GM12891 (cell line): Measurements from ENCODE around the gene TLK1.

ENCODE experiments used
- POLR2A ChIP-seq: IDR thresholded peaks from 2 replicates; pipeline ENCODE4 v1.6.1; 2011; ENCODE audit warnings: low read depth, low read length, control low read depth
- POLR2AphosphoS5 ChIP-seq: IDR thresholded peaks from 2 replicates; pipeline ENCODE4 v1.6.1; 2011; ENCODE audit warnings: low read depth, low read length, control low read depth

DNA sequence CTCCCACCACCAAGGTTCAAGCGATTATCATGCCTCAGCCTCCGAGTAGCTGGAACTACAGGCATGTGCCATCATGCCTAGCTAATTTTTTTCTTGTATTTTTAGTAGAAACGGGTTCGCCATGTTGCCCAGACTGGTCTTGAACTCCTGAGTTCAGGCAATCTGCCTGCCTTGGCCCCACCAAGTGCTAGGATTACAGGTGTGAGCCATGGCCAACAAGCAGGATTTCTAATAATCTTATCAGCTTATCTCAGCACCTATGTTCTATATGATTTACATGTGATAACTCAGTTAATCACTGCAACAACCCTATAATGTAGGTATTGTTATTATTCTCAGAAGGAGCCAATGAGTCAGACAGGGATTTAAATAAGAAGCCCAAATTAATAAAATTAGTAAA lies 151.3 kb downstream of the TLK1 start:
- TF ChIP-seq POLR2AphosphoS5 (no peak), POLR2A (no peak)
